ENCODE measurements around the gene SLC9A4. TPM values are rescaled to one million over a fixed set of nuclear protein-coding genes. Genes with fewer than 3 reads are reported as not detected.

The SLC9A4 gene
- total and polyA plus RNA-seq, 10 of the 15 experiments (the other 5 are each of a cell fraction or from before 2014, with no cell fraction given) = 0.10 TPM; not detected in 9

DNA sequence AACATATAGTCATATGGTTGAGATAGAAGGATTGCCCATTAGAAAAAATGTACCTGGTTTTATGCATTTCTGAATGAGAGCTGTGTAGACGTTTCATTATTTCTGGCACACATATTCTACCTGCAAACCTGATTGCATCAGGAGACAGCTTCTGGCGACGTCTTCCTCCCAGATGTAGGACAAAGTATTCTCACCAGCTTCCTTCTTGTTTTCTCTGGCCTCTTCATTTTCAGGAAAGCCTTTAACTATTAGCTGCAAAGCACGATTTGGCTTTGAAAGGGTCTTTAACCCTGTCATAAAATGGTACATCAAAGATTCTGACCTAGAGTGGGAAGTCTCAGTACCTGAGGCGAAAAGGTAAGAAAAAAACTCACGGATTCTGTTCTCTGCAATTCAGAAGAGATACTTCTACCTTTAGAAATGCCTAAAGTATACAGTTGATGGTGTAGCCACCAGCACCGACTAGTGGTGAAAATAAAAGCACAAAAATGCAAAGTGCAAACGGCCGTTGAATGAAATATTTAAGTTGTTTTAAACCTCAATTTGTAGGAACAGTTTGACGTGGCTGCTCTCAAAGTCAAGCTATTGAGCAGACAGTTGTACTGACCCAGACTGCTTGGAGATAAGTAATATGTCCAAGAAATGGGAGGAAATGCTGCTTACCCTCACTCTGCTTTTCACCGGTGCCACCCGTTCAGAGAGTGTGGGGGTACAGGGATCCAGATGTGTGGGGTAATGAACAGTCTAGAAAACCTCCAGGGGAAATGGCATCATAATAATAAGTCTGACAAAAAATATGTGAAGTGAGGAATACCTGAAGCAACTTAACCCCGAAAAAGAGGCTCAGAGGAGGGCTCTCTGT is 29.8 kb upstream of the SLC9A4 start (continued):
- no peak for TF ChIP-seq GABPA (IDR thresholded peaks at IDR 0.05; ENCODE audit: low read depth)
- 0 out of 2 replicates have a peak, but pooled peaks have one; percentile 11 for TF ChIP-seq YY1 (IDR thresholded peaks at IDR 0.05; ENCODE audit: low read depth, low read length)

DNA sequence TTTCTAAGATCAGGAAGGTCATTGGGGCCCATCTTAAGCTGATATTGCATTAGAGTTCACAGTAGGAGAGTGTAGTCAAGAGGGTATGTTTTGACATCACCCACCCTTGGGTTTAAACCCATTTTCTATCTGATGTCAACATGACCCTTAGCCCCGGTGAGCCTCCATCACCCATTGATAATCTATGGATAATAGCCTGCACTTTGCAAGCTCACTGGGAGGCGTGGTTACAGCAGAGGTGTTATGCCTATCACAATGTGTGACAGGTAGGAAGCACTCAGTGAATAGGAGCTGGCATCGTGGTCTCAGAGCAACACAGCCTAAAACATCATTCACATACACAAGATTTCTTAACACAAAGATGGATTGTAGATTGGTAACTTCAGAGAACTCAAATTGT is 28.8 kb upstream of the SLC9A4 start:
- no peaks in the 10 kb centered on the region for H3K79me2 ChIP-seq (ENCODE audit: control insufficient read depth, insufficient read depth, low read length)
- H3K36me3 ChIP-seq (ENCODE audit: control insufficient read depth in 2 of 2, insufficient read depth in 2 of 2, low read length in 1 of 2) = no peaks in the 10 kb centered on the region
- DNase-seq (ENCODE audit: low read depth, low spot score) (no peak), ATAC-seq (no peak), FAIRE-seq (no peak)
- in situ Hi-C loops (cut with MboI) (loop anchor here (5.0 to 10.0 kb wide), 2 partner anchors 192 to 559 kb away; no protein-coding TSS in a partner anchor), intact Hi-C loops (cut with micrococcal nuclease; ENCODE audit: unreplicated experiment) (no loop called here)
- no peak overlapping the region for H3K27ac ChIP-seq (ENCODE audit: control insufficient read depth, insufficient read depth)
- no peak overlapping the region for H3K9ac ChIP-seq (ENCODE audit: control insufficient read depth, insufficient read depth, low read length)
- WGBS (ENCODE audit: insufficient coverage, insufficient replicate concordance, low lambda C conversion rate, missing lambda C conversion rate) = 26% methylated on average over 3 of the region's 3 CpGs
- no TSS peak for BruUV-seq (replicated peaks)
- no peaks in the 10 kb centered on the region for H3K27me3 ChIP-seq (replicated peaks in 1 of 2; ENCODE audit: control insufficient read depth in 2 of 2, insufficient read depth in 2 of 2, low read length in 1 of 2)
- ChIA-PET POLR2A (interaction anchor here (0.6 kb wide), 1 partner anchor 97 kb away, joined by 3 read pairs; no protein-coding TSS in a partner anchor), SMC1A (ENCODE audit: uncharacterized antibody, unreplicated experiment) (interaction anchor here (0.8 to 3.0 kb wide), 19 partner anchors 10 to 560 kb away, joined by 3 to 42 read pairs (median 11); partner anchors contain the start of gene IL18RAP), RAD21 (ENCODE audit: unreplicated experiment) (interaction anchor here (0.6 to 5.5 kb wide), 11 partner anchors 85 to 560 kb away, joined by 3 to 18 read pairs (median 5); no protein-coding TSS in a partner anchor), CTCF (interaction anchor here (0.6 to 6.5 kb wide), 22 partner anchors 9 to 615 kb away, joined by 3 to 83 read pairs (median 6); partner anchors contain the start of genes IL18R1 and IL1RL1)
- no peak overlapping the region for H2AFZ ChIP-seq (ENCODE audit: control insufficient read depth, low read depth, low read length)
- no peak overlapping the region for H3K4me2 ChIP-seq (ENCODE audit: control insufficient read depth, insufficient read depth)
- H3K4me1 ChIP-seq (ENCODE audit: control insufficient read depth, insufficient read depth, low read length) = 0 out of 2 replicates have a peak, but pooled peaks cover 3% of the 10 kb centered on the region
- no peaks in the 10 kb centered on the region for H4K20me1 ChIP-seq (ENCODE audit: control insufficient read depth, insufficient read depth)
- H3K9me3 ChIP-seq (replicated peaks; ENCODE audit: control insufficient read depth, insufficient read depth, low read length) = no peaks in the 10 kb centered on the region
- no peak overlapping the region for H3K4me3 ChIP-seq
- TF ChIP-seq HDAC6 (IDR thresholded peaks at IDR 0.05; ENCODE audit: unreplicated experiment) (no peak), EGR1 (IDR thresholded peaks at IDR 0.05; ENCODE audit: borderline replicate concordance in 1 of 2, low read depth in 2 of 2, low read length in 2 of 2) (no peak), RUNX3 (IDR thresholded peaks at IDR 0.05; ENCODE audit: low read length) (no peak), ZNF207 (IDR thresholded peaks at IDR 0.05; ENCODE audit: borderline replicate concordance) (no peak), EED (IDR thresholded peaks at IDR 0.05; ENCODE audit: low read depth) (no peak), NFYA (IDR thresholded peaks at IDR 0.05; ENCODE audit: borderline replicate concordance, low read depth, low read length) (no peak), JUND (IDR thresholded peaks at IDR 0.05; ENCODE audit: low read depth, low read length) (no peak), MLLT1 (IDR thresholded peaks at IDR 0.05) (no peak), ZBTB11 (CRISPR knock-in tag; IDR thresholded peaks at IDR 0.05) (no peak), MTA2 (IDR thresholded peaks at IDR 0.05; ENCODE audit: low read depth) (no peak)
- TF ChIP-seq, protein P1, sequence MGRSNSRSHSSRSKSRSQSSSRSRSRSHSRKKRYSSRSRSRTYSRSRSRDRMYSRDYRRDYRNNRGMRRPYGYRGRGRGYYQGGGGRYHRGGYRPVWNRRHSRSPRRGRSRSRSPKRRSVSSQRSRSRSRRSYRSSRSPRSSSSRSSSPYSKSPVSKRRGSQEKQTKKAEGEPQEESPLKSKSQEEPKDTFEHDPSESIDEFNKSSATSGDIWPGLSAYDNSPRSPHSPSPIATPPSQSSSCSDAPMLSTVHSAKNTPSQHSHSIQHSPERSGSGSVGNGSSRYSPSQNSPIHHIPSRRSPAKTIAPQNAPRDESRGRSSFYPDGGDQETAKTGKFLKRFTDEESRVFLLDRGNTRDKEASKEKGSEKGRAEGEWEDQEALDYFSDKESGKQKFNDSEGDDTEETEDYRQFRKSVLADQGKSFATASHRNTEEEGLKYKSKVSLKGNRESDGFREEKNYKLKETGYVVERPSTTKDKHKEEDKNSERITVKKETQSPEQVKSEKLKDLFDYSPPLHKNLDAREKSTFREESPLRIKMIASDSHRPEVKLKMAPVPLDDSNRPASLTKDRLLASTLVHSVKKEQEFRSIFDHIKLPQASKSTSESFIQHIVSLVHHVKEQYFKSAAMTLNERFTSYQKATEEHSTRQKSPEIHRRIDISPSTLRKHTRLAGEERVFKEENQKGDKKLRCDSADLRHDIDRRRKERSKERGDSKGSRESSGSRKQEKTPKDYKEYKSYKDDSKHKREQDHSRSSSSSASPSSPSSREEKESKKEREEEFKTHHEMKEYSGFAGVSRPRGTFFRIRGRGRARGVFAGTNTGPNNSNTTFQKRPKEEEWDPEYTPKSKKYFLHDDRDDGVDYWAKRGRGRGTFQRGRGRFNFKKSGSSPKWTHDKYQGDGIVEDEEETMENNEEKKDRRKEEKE (IDR thresholded peaks at IDR 0.05) = no peak
